ENCODE results near the gene TIGD4.
A peak's percentile ranks its signal among the peaks of the same experiment; 100 is the strongest.

Gene TIGD4
- 0.19 to 1.3 (median 0.37) reads per million in 9 experiments for total RNA-seq

- Mint-ChIP-seq H3K36me3 (ENCODE audit: insufficient read depth) (peaks cover 18% of the 10 kb centered on the region), H3K27ac (peak within 1 kb of the TSS; percentile 96 to 99), H3K9me3 (no peaks in the 10 kb centered on the region), H3K4me1 (ENCODE audit: low read depth in 2 of 2) (peaks cover 34 to 40% of the 10 kb centered on the region in 2 donors), H3K27me3 (no peaks in the 10 kb centered on the region), H3K4me3 (peak within 1 kb of the TSS; percentile 96 to 100)
- ATAC-seq (replicated peaks), result peak; percentile 86
- DNase-seq, result peak; percentile 92 to 95 (median 94)
Measured at GRCh38 chr4:152779513-152780266, at the start of gene TIGD4, which contains the start of gene ARFIP1. TSS of gene TIGD4 (minus strand) at chr4:152779730. CDS start at chr4:152771004, 8,726 bp downstream. TSS of gene ARFIP1 (plus strand) at chr4:152779954. CDS start at chr4:152829634, 49,680 bp downstream.

- DNase-seq (no peak), ATAC-seq (replicated peaks) (no peak)
- no peaks in the 10 kb centered on the region for H3K4me1 Mint-ChIP-seq (ENCODE audit: low read depth in 2 of 2)
- H3K4me3 Mint-ChIP-seq, result no peak overlapping the region
- H3K36me3 Mint-ChIP-seq (ENCODE audit: insufficient read depth), result no peaks in the 10 kb centered on the region
- no peaks in the 10 kb centered on the region for H3K27me3 Mint-ChIP-seq
- H3K9me3 Mint-ChIP-seq, result peaks cover 0 to 2% of the 10 kb centered on the region in 2 donors
- H3K27ac Mint-ChIP-seq, result no peak overlapping the region
Measured at GRCh38 chr4:152828122-152828521, 48.6 kb upstream of the TIGD4 start.

- Mint-ChIP-seq H3K27me3 (no peaks in the 10 kb centered on the region), H3K4me3 (no peak overlapping the region), H3K36me3 (ENCODE audit: insufficient read depth) (no peaks in the 10 kb centered on the region), H3K9me3 (peaks cover 0 to 2% of the 10 kb centered on the region in 2 donors), H3K27ac (no peak overlapping the region), H3K4me1 (ENCODE audit: low read depth in 2 of 2) (no peaks in the 10 kb centered on the region)
- DNase-seq (no peak), ATAC-seq (replicated peaks) (no peak)
Measured at GRCh38 chr4:152825336-152825735, 45.8 kb upstream of the TIGD4 start.

DNA sequence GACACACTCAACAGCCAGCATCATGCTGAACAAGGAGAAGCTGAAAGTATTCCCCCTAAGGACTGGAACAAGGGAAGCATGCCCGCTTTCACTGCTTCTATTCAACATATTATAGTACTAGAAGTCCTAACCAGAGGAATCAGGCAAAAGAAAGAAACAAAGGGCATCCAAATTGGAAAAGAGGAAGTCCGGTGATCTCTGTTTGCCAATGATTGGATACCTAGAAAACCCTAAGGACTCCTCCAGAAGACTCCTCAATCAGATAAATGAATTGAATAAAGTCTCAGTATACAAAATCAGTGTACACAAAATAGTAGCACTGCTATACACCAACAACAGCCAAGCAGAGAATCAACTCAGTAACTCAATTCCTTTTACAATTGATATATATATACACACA is 45.0 kb upstream of the TIGD4 start:
- Mint-ChIP-seq H3K27ac (no peak overlapping the region), H3K27me3 (no peaks in the 10 kb centered on the region), H3K4me1 (ENCODE audit: low read depth in 2 of 2) (no peaks in the 10 kb centered on the region), H3K4me3 (no peak overlapping the region), H3K36me3 (ENCODE audit: insufficient read depth) (no peaks in the 10 kb centered on the region), H3K9me3 (peaks cover 0 to 2% of the 10 kb centered on the region in 2 donors)
- DNase-seq (no peak), ATAC-seq (replicated peaks) (no peak)

- no peaks in the 10 kb centered on the region for H3K36me3 Mint-ChIP-seq (ENCODE audit: insufficient read depth)
- H3K4me1 Mint-ChIP-seq (ENCODE audit: low read depth in 2 of 2), result peaks cover 3 to 5% of the 10 kb centered on the region in 2 donors
- no peak for DNase-seq
- H3K27ac Mint-ChIP-seq, result no peak overlapping the region
- H3K4me3 Mint-ChIP-seq, result no peak overlapping the region
- H3K27me3 Mint-ChIP-seq, result no peaks in the 10 kb centered on the region
- peaks cover 0 to 2% of the 10 kb centered on the region in 2 donors for H3K9me3 Mint-ChIP-seq
- ATAC-seq (replicated peaks), result no peak
Measured at GRCh38 chr4:152822323-152822722, 42.8 kb upstream of the TIGD4 start.

DNA sequence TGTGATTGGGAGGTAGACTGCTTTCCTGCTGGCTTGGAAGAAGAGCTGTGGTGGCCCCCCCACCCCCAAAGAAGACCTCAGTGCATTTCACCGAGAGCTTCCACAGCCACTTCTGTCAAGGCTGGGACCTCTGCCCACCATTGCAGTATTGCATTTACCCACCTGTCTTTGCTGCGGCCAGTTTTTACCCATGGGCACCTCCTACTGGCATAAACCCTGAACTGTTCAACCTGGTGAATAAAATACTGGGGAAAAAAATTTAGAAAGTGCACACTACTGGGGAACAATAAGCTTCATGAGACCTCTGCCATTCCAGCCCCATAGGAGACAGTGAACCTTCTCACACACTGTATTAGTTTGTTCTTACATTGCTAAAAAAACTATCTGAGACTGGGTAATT is 40.5 kb upstream of the TIGD4 start:
- Mint-ChIP-seq H3K4me1 (ENCODE audit: low read depth in 2 of 2) (peaks cover 11 to 19% of the 10 kb centered on the region in 2 donors), H3K36me3 (ENCODE audit: insufficient read depth) (no peaks in the 10 kb centered on the region), H3K27ac (no peak overlapping the region), H3K4me3 (no peak overlapping the region), H3K9me3 (peaks cover 1 to 7% of the 10 kb centered on the region in 2 donors), H3K27me3 (no peaks in the 10 kb centered on the region)
- no peak for DNase-seq
- ATAC-seq (replicated peaks), result no peak

GRCh38 chr4:152819026-152819645 is 39.6 kb upstream of the TIGD4 start:
- H3K36me3 Mint-ChIP-seq (ENCODE audit: insufficient read depth), result no peaks in the 10 kb centered on the region
- no peak for DNase-seq
- peaks cover 1 to 7% of the 10 kb centered on the region in 2 donors for H3K9me3 Mint-ChIP-seq
- H3K4me1 Mint-ChIP-seq (ENCODE audit: low read depth in 2 of 2), result peaks cover 12 to 19% of the 10 kb centered on the region in 2 donors
- no peak overlapping the region for H3K4me3 Mint-ChIP-seq
- no peak for ATAC-seq (replicated peaks)
- no peak overlapping the region for H3K27ac Mint-ChIP-seq
- no peaks in the 10 kb centered on the region for H3K27me3 Mint-ChIP-seq

DNA sequence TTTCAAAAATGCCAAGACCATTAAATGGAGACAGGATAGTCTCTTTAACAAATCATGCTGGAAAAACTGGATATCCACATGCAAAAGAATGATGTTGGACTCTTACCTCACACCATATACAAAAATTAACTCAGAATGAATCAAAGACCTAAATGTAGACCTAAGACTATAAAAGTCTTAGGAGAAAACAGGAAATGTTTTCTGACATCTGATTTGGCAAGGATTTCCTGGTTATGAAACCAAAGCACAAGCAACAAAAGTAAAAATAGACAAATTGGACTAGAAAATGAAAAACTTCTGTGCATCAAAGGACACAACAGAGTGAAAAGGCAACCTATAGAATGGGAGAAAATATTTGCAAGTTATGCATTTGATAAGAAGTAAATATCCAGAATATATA is 37.8 kb upstream of the TIGD4 start:
- Mint-ChIP-seq H3K4me3 (no peak overlapping the region), H3K4me1 (ENCODE audit: low read depth in 2 of 2) (peaks cover 12 to 19% of the 10 kb centered on the region in 2 donors), H3K36me3 (ENCODE audit: insufficient read depth) (no peaks in the 10 kb centered on the region), H3K27ac (no peak overlapping the region), H3K9me3 (peaks cover 1 to 7% of the 10 kb centered on the region in 2 donors), H3K27me3 (no peaks in the 10 kb centered on the region)
- no peak for ATAC-seq (replicated peaks)
- DNase-seq, result no peak

GRCh38 chr4:152815078-152815477 is 35.5 kb upstream of the TIGD4 start:
- H3K27me3 Mint-ChIP-seq, result no peaks in the 10 kb centered on the region
- H3K4me3 Mint-ChIP-seq, result no peak overlapping the region
- no peak for ATAC-seq (replicated peaks)
- no peak for DNase-seq
- no peaks in the 10 kb centered on the region for H3K36me3 Mint-ChIP-seq (ENCODE audit: insufficient read depth)
- no peak overlapping the region for H3K27ac Mint-ChIP-seq
- peaks cover 12 to 26% of the 10 kb centered on the region in 2 donors for H3K4me1 Mint-ChIP-seq (ENCODE audit: low read depth in 2 of 2)
- H3K9me3 Mint-ChIP-seq, result peaks cover 1 to 7% of the 10 kb centered on the region in 2 donors

DNA sequence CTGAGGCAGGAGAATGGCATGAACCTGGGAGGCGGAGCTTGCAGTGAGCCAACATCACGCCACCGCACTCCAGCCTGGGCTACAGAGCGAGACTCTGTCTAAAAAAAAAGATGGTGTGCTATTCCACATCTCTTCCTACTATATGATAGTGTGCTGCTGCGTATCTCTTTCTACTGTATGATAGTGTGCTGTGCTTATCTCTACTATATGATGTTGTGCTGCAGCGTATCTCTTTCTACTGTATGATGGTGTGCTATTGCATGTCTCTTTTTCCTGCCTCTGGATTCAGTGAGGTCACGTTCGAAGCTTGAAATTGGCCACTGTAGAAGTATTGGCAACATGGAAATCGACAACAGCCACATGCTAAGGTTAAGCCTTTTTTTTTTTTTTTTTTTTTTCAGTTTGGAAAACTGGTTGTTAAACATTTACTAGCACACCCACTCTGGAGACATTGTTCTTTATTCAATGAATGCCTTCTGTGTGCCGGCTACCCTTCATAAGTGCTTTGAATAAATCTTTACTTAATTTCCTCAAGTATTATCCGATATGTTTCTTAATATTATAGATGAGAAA is 31.3 kb upstream of the TIGD4 start:
- Mint-ChIP-seq H3K4me1 (ENCODE audit: low read depth in 2 of 2) (peaks cover 10 to 22% of the 10 kb centered on the region in 2 donors), H3K9me3 (no peaks in the 10 kb centered on the region), H3K36me3 (ENCODE audit: insufficient read depth) (no peaks in the 10 kb centered on the region), H3K27me3 (no peaks in the 10 kb centered on the region), H3K27ac (no peak overlapping the region), H3K4me3 (no peak overlapping the region)
- ATAC-seq (replicated peaks) (no peak), DNase-seq (no peak)

DNA sequence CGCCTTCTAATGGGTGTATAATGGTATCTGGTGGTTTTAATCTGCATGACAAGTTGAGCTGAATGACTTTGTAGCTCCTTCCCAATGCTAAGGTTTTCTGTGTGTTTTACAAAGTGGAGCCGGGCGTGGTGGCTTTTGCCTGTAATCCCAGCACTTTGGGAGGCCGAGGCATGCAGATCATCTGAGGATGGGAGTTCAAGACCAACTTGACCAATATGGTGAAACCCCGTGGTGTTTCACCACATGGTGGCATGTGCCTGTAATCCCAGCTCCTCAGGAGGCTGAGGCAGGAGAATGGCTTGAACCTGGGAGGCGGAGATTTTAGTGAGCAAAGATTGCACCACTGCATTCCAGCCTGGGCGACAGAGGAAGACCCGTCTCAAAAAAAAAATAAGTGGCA is 29.1 kb upstream of the TIGD4 start:
- H3K36me3 Mint-ChIP-seq (ENCODE audit: insufficient read depth), result no peaks in the 10 kb centered on the region
- no peak overlapping the region for H3K4me3 Mint-ChIP-seq
- ATAC-seq (replicated peaks) (no peak), DNase-seq (no peak)
- no peaks in the 10 kb centered on the region for H3K27me3 Mint-ChIP-seq
- H3K9me3 Mint-ChIP-seq, result no peaks in the 10 kb centered on the region
- H3K27ac Mint-ChIP-seq, result no peak overlapping the region
- H3K4me1 Mint-ChIP-seq (ENCODE audit: low read depth in 2 of 2), result peaks cover 8 to 27% of the 10 kb centered on the region in 2 donors

DNA sequence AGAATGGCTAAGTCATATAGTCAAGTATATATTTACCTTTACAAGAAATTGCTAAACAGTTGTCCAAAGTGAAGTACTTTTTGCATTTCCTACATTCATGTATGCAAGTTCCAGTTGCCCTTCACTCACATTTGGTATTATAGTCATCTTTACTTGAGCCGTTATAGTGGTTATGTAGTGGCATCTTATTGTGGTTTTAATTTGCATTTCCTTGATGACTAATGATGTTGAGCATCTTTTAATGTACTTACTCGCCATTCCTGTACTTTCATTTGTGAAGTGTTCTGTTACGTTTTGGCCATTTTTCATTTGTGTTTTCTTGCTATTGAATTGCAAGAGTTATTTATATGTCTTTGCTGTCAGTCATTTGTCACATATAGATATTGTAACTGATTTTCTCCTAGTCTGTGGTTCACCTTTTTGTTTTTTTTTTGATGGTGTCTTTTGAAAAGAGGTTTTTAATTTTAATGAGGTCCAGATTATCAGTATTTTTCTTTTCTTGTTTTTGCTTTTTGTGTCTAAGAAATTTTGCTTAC is 27.8 kb upstream of the TIGD4 start:
- no peaks in the 10 kb centered on the region for H3K27me3 Mint-ChIP-seq
- H3K36me3 Mint-ChIP-seq (ENCODE audit: insufficient read depth), result no peaks in the 10 kb centered on the region
- H3K4me3 Mint-ChIP-seq, result peak overlapping the region; percentile 49 to 52
- peaks cover 10 to 32% of the 10 kb centered on the region in 2 donors for H3K4me1 Mint-ChIP-seq (ENCODE audit: low read depth in 2 of 2)
- DNase-seq (no peak), ATAC-seq (replicated peaks) (peak; percentile 67)
- peak overlapping the region; percentile 57 to 70 for H3K27ac Mint-ChIP-seq
- no peaks in the 10 kb centered on the region for H3K9me3 Mint-ChIP-seq

- ATAC-seq (replicated peaks) (no peak), DNase-seq (no peak)
- H3K9me3 Mint-ChIP-seq, result no peaks in the 10 kb centered on the region
- H3K4me3 Mint-ChIP-seq, result no peak overlapping the region
- peak overlapping the region; percentile 70 to 87 for H3K27ac Mint-ChIP-seq
- peaks cover 10 to 32% of the 10 kb centered on the region in 2 donors for H3K4me1 Mint-ChIP-seq (ENCODE audit: low read depth in 2 of 2)
- no peaks in the 10 kb centered on the region for H3K27me3 Mint-ChIP-seq
- H3K36me3 Mint-ChIP-seq (ENCODE audit: insufficient read depth), result no peaks in the 10 kb centered on the region
Measured at GRCh38 chr4:152806501-152807125, 27.1 kb upstream of the TIGD4 start.
